Kidney capillary endothelial cell (primary cell): Measurements from ENCODE around the gene GMPS.
A peak's percentile ranks its signal among the peaks of the same experiment; 100 is the strongest.
"Not testable (repeated sequence)": the region's sequence is repeated elsewhere in the genome, so short reads cannot be mapped to it uniquely, and the experiment has no call there.

ENCODE experiments used
- DNase-seq: peaks from one replicate; pipeline ENCODE4 v3.0.0-alpha.2; 2018; ENCODE audit warnings: low spot score

Gene GMPS

DNA sequence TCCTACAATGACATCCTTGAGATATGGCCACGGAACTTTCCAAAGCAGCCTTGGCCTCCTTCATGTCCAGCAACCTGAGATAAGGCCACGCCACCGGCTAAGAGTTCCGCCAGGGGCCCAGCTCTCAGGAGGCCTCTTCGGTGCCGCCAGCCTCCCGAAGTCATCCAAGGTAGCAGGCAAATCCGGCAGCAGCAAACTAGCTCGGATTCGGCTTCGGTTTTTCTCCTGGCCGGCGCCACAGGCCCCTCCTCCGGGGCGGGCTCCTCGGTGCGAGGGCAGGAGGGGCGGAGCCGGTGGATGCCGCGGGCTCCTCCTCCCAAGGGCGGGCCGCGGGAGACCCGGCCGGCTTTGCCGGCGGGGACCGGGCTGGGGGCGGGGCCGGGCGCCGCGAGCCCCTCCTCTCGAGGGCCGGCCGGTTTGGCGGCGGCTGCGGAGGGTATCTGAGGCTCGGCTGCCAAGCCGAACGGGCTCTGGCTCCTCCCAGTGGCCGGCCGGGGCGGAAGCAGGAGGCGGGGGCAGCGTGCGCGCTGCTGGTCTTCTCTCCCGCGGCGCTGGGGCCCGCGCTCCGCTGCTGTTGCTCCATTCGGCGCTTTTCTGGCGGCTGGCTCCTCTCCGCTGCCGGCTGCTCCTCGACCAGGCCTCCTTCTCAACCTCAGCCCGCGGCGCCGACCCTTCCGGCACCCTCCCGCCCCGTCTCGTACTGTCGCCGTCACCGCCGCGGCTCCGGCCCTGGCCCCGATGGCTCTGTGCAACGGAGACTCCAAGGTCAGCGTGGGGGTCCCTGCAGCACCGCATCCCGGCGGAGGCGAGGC lies at the start of gene GMPS:
GMPS (plus strand) TSS at position 518 of the 812 bp plus-strand sequence; CDS start at position 739, 221 bp downstream.
- DNase-seq, result peak; percentile 86

DNA sequence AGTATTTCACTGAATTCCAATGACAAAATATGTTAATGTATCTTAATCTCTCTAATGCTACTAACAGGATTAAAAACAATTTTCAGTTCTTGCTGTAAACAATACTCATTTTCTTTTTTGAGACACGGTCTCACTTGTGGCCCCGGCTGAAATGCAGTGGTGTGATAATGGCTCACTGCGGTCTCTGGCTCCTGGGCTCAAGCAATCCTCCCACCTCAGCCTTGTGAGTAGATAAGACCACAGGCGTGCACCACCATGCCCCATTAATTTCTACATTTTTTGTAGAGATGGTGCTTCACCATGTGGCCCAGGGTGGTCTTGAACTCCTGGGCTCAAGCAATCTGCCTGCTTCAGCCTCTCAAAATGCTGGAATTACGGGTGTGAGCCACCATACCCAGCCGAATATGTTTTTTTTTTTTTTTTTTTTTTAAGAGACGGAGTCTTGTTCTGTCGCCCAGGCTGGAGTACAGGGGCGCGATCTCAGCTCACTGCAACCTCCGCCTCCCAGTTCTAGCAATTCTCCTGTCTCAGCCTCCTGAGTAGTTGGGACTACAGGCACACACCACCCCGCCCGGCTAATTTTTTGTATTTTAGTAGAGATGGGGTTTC lies 41.9 kb upstream of the GMPS start:
- DNase-seq, result not testable (repeated sequence)

DNA sequence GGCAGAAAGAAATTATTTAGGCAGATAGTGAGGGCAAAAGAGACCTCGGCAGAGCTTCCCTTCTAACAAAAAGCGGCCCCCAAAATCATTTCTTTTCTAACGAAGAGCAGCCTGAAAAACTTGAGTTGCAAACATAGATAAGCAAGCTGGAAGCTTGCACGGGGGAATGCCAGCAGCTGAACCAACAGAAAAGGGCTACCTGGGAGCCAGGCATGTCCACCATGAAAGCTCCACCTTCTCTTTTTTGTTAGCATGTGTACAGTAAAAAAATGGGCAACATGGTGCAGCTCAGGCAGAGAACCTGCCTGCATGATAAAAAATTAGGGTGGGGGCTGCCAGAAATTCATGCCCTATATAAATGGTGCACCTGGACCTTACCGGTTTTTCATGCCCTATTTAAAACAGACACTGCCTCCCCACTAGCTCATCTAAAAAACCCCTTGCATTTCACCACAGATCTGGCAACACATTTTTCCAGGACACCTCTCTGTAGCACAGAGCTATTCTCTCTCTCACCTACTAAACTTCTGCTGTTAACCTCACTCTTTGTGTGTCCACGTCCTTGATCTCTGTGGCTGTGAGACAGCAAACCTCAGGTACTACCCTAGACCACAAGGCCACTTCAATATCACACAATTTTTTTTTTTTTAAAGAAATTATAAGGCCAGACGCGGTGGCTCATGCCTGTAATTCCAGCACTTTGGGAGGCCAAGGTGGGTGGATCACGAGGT lies 34.9 kb upstream of the GMPS start:
- DNase-seq, result no peak

DNA sequence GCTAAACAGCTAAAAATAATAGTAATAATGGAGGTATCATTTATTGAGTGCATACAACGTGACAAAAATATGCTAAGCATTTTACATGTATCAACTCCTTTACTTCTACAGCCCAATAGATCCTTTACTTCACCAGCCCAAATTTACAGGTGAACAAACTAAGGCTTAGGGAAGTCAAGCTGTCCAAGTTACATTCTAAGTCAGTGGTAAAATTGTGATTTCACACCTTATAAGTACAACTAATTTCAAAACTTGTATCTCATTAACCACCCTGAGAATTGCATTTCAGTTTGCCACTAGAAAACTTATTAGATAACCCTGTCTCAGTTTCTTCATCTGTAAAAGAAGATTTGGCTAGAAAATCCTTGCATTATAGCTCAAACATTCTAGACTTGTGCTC lies 26.9 kb upstream of the GMPS start:
- DNase-seq, result no peak

DNA sequence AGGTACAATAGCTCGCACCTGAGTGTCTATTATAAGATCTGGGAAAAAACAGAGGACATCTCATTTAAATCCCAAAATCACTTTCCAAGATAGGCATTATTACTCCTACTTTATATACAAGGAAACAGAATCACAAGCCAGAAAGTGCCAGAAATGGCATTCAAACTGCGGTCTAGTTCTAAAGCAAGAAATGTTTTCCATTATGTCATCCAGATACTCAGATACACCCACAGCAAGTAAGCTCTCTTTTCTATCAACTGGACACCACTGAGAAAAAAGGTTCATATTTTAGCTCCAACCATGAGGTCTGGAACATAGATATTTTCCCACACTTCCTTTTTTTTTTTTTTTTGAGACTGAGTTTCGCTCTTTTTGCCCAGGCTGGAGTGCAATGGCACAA lies 24.3 kb upstream of the GMPS start:
- DNase-seq, result no peak

DNA sequence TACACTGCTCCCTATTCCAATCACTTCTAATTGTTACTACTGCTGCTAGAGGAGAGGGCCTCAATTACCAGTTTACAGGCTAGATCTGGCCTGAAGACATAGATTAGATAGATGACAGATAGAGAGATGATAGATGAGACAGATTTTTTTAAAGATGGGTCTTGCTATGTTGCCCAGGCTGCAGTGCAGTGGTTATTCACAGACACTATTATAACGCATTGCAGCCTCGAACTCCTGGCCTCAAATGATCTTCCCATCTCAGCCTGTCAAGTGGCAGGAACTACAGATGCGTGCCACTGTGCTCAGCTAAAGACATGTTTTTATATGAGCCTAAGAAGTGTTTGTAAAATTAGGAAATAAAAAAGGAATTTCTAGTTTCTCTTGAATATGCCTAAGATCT lies 22.5 kb upstream of the GMPS start:
- no peak for DNase-seq

DNA sequence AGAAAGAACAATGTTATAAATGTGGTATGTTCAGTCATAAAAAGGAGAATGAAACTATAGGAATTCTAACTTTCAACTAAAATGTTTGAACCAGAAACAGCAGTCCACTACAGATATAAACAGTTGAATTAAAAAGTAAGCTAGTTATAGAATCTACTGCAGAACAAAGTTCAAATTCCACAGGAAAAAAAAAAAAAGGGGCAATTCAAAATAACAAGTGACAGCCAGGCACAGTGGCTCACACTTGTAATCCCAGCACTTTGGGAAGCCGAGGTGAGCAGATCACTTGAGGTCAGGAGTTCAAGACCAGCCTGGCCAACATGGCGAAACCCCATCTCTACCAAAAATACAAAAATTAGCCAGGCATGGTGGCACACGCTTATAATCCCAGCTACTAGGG lies 21.0 kb upstream of the GMPS start:
- DNase-seq, result not testable (repeated sequence)

DNA sequence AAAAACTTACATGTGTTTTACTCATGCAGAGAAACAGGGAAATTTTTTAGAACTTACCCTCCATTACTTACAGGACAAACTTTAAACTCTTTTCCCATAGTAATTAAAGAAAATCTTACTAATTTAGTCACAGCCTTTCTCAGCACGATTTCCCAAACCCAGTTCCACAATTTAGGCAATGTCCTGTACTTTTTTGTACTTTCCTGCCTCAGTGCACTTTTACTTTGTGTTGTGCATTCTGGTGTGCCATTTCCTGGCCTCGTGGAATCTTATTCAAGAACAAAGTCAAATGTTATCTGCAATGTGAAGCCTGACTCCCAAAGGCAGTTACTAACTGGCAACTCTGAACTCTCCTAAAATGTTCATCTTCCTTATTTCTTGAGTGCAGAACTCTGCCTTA lies 18.1 kb upstream of the GMPS start:
- no peak for DNase-seq

DNA sequence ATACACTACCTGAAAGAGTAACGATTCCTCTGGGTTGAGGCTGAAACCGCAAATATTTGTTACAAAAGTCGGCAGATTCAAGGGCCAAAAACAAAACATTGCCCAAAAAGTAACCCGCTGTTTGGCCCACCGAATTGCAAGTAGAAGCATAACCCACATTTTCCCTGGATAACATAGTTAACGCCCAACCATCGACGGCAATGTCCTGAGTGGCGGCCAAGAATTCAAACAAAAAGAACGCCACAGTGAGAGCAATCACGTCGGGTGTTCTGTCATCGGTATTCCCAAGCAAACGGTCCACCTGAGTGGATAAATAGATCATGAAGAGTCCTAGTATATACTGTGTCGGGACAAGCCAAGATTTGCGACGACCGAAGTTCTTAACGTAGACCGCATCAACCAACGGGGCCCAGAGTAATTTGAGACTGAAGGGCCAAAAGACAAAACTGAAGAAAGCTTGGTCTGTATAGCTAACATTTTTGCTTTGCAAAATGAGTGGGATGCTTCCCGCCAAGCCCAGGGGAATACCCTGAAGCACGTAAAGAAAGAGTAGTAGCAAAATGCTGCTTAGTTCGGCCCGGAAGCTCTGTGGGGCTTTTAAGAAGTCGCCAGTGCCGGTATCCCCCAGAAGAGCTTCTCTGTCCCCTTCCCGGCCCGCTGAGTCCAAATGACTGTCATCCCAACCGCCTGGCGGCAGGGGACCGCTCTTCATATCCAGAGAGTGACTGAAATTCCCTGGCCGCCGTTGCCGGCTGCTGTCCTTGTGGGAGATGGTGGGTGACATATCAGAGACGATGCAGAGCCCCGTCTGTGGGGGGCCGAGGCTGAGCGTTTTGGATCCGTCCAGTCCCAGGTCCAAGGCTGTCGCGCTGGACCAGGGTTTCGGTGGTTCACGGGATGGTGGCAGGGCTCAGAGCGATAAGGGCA lies 17.0 kb upstream of the GMPS start:
- peak; percentile 11 for DNase-seq

DNA sequence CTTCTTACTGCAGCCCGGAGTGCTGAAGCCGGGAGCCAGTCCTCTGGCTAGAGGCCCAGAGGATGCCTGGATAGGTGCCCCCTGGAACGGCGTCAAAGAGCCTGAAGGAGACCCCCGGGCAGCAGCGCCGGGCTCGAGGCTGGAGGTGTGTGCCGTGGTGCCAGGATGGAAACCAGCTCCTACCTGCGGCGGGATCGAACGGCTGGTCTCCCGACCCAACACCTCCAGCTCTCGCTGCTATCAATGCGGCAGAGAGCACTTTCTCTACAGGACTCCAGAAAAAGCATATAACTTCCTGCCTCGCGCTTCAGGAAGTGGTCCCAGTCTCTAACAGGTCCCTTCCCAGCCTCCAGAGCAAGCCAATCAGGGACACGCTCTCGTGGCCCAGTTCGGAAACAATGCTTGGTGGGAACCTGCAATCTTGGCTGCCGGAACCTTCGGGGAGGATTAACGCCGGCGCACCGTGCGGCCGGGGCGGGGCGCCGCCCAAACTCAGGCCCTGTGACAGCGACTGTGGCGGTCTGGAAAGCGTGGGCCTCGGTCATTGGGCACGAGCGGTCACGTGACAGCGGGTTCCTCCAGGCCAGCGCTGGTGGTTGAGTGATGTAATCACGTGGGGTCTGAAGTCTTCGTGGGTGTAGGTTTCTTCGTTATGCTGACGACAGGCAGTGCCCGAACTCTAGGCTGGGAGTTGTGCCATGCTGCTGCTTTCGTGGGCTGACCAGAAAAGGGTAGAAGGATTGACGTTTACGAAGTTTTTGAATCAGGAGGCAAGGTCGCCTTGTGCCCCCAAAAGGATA lies 16.1 kb upstream of the GMPS start, which contains the start of gene SLC33A1:
SLC33A1 (minus strand) TSS at position 287 of the 800 bp plus-strand sequence. CDS start 430 bp downstream, outside the sequence.
- DNase-seq, result peak; percentile 98

DNA sequence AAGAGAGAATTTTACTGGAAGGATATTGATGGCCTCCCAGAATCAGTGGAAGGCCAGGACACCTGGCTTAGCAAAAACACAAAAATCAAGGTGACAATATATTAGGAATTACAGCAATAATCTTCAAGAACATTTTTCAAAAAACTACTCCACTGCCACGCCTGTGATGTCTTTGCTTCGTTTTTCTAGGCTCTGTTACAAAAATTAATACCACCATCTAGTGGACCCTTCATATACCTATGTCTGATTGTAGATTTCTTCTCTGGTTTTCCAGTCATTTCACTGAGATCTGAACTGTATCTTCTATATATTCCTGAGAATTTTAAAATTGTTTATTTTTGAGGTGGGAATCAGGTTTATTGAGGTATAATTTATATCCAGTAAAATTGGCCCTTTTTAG lies 10.6 kb upstream of the GMPS start:
- DNase-seq, result peak; percentile 24

DNA sequence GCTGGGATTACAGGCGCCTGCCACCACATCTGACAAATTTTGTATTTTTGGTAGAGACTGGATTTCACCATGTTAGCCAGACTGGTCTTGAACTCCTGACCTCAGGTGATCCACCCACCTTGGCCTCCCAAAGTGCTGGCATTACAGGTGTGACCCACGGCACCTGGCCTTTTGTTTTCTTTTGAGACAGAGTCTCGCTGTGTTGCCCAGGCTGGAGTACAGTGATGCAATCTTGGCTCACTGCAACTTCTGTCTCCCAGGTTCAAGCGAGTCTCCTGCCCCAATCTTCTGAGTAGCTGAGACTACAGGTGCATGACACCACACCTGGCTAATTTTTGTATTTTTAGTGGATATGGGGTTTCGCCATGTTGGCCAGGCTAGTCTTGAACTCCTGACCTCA lies 10.0 kb upstream of the GMPS start:
- DNase-seq, result not testable (repeated sequence)

DNA sequence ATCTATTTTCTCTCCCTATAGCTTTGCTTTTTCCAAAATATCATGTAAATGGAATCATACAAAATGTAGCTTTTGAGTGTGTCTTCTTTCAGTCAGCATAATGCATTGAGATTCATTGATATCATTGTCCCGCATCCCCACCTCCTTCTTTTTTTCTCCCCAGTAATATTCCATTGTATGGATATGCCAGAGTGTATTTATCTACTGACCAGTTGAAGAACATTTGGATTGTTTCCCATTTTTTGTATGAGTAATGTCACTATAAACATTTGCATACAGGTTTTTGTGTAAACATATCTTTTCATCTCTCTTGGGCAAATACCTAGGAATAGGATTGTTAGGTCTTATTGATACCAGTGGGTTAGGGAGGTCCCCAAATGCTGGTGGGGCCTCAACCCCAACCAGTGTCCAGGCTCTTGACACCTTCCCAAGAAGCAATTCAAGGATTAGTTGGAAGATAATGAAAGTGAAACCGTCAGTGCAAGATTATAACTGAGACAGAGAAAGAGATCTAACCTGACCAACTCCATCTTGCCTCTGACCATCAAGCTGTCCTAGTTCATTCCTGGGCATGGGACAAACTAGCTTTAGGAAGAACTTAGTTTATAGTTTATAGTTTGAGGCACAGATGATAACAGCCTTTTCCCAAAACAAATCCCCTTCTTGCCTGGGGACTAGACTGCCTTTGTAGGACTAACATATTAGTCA lies 8.8 kb upstream of the GMPS start:
- DNase-seq, result no peak

DNA sequence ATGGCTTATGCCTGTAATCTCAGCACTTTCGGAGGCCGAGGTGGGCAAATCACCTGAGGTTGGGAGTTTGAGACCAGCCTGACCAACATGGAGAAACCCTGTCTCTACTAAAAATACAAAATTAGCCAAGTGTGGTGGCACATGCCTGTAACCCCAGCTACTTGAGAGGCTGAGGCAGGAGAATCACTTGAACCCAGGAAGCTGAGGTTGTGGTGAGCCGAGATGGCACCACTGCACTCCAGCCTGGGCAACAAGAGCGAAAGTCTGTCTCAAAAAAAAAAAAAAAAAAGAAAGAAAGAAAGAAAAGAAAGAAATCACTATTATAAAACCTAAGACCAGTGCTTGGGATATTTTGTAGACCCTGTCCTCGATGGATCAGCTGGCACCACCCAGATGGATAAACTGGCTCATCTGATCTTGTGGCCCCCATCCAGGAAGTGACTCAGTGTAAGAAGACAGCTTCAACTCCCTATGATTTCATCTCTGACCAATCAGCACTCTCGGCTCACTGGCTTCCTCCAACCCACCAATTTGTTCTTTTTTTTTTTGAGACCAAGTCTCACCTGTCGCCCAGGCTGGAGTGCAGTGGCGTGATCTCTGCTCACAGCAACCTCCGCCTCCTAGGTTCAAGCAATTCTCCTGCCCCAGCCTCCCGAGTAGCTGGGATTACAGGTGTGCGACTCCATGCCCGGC lies 8.0 kb upstream of the GMPS start:
- peak; percentile 21 for DNase-seq

DNA sequence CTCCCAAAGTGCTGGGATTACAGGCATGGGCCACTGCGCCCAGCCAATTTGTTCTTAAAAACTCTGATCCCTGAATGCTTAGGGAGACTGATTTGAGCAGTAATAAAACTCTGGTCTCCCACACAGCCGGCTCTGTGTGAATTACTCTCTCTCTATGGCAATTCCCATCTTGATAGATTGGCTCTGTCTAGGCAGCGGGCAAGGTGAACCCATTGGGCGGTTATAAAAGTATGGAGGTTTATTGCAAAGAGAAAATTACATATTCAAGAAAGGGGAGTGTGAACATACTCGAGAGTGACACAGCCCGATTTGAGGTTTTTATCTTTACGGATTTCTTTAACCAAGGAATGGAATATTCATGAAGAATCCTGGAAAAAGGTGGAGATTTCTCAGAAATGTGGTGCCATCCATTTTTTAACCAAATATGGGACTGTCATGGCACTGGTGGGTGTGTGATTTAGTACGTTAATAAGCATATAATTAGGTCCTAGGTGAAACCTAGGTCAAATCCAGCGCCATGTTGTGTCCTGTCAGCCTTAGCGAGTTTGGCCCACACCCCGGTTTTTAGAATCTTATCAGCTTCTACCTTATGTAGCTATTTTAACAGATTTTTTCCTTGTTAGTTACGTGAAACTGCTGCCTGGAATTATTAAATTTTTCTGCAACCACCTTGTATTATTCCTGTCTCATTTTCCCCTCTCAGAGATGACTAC lies 7.2 kb upstream of the GMPS start:
- no peak for DNase-seq

DNA sequence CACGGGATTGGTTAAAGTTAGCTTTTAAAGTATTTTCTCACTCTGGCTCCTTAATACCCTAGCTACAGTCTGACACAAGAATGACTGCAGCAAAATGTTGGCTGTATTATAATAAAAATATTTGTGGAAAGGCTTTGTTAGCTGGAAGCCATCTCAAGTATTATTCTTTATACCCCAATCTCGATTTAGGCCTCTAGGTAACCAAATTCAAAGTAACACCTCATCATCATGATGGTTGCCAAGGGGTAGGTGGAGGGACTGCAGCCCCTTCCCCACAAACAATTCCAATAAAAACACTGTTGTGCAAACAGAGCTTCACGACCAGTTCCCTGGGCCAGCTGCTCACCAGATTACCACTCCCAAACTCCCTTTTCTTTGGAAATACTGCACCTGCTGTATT lies 759 bp upstream of the GMPS start:
- DNase-seq, result no peak

DNA sequence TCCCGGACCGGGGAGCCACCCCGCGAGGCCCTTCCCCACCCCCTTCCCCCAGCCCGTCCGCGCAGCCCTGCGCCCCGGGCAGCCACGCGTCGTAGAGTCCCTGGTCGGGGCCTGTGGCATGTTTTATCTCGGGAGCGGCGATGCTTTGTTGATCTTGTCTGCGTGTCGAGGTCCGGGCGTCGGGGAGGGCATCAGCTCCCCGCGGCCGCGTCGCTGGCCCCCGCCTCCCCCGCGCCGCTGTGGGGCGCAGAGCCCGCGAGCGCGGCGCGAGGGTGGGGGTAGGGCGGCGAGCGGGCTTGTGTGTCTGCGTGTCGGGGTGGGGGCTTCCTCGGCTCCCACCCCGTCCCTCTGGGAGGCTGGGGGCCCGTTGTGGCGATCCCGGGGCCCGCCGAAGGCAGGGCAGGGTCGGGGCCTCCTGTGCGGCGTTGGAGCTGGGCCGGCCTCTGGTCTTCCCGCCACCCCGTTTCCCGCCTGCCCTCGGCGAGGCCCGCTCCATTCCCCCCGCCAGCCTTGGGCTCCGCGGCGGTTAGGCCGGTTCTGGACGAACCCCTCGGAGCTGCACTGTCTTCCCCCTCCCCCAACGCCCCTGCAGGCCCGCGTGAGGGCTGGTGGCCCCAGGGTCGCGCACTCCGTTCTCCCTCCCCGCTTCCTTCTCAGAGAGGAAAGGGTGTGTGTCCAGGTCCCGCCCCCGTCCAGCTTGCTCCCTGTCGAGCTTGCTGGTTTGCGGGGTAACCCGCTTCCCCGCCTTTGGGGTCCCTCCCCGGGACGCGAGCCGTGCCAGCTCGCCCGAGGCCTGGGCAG lies 695 bp downstream of the GMPS start:
- DNase-seq, result no peak

DNA sequence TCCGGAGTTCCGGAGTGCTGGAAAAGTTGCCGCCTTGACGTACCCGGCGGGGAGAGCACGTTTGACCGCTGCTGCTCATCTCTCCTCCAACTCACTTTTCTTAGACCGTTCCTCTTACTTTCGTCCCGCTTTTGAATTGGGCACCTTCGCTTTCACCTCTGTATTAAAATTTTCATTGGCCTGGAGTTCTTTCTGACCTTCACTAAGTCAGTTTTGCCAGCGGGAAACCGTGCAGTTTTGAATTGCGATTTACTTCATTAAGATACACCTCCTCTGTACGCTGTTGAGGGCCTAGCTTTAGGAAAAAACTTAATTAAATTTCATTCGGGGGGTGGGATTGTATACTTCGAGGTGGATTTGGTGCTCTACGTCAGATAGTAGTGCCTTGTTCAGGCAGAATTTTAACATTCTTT lies 1.3 kb downstream of the GMPS start:
- DNase-seq, result no peak
